Gastrocnemius medialis (tissue), 4 donors: Measurements from ENCODE around the gene SASH1. TPM values are rescaled to one million over a fixed set of nuclear protein-coding genes. Genes with fewer than 3 reads are reported as not detected.

ENCODE experiments used
- ATAC-seq, 2 donors: fragments of 150-250 bp; one replicate each; pipeline ENCODE4 v1.9.1; 2016
- DNase-seq, 2 donors: peaks; one replicate each; pipeline ENCODE4 v3.0.0-alpha.2; 2019
- H3K27ac ChIP-seq, 4 donors: fragments of 200-600 bp; sonication (generic); 1 replicate in 1 of 4; 2 replicates in 3 of 4; pipeline ENCODE4 v1.5.1; 2016 to 2018; ENCODE audit warnings: mild to moderate bottlenecking in 2 of 4, moderate library complexity in 1 of 4
- H3K27me3 ChIP-seq, 3 donors: fragments of 200-600 bp; sonication (generic) in 2 of 3; 1 replicate in 1 of 3; 2 replicates in 2 of 3; pipeline versions ENCODE4 v1.5.1 to v1.6.0; 2016 to 2019; ENCODE audit warnings: mild to moderate bottlenecking in 1 of 3, moderate library complexity in 1 of 3
- H3K36me3 ChIP-seq, 2 donors: fragments of 200-600 bp; sonication (generic) in 1 of 2; one replicate each; pipeline ENCODE4 v1.5.1; 2017 to 2018
- H3K4me1 ChIP-seq, 2 donors: fragments of 200-600 bp; sonication (generic) in 1 of 2; one replicate each; pipeline ENCODE4 v1.5.1; 2016 to 2017; ENCODE audit warnings: mild to moderate bottlenecking in 2 of 2
- H3K4me3 ChIP-seq, 4 donors: fragments of 200-600 bp; sonication (generic) in 3 of 4; 1 replicate in 1 of 4; 2 replicates in 3 of 4; pipeline ENCODE4 v1.5.1; 2016 to 2019; ENCODE audit warnings: mild to moderate bottlenecking in 2 of 4
- H3K9me3 ChIP-seq, 3 donors: fragments of 200-600 bp; sonication (generic) in 2 of 3; 1 replicate in 1 of 3; 2 replicates in 2 of 3; pipeline ENCODE4 v1.5.1; 2016 to 2019
- POLR2A ChIP-seq, 2 donors: fragments of 450-650 bp; IDR thresholded peaks; one replicate each; pipeline ENCODE4 v1.6.1; 2017; ENCODE audit warnings: antibody characterized with exemption in 2 of 2, mild to moderate bottlenecking in 2 of 2, moderate library complexity in 2 of 2
- in situ Hi-C, 4 donors: fragments of 200-750 bp; cut with MboI; loops; one replicate each; pipeline versions ENCODE4 v1.15.0 to v1.8.0; 2017; ENCODE audit warnings: low sequenced_read_pairs in 4 of 4
- intact Hi-C: fragments of 100-400 bp; cut with DNase I; formaldehyde crosslinking; loops from one replicate; pipeline ENCODE4 v1.15.1; 2023; ENCODE audit warnings: low total_unique reads
- total RNA-seq, 4 donors: library from RNA; depleted of rRNA; stranded (reverse); fragments of >200 nt; gene quantifications; one replicate each; pipeline versions ENCODE4 v1.1.0 to v1.2.3, GENCODE V29; 2016
- TF ChIP-seq, protein P1 (sequence below), 5 experiments: fragments of 450-650 bp in 3 of 5; fragments of 200-600 bp in 2 of 5; sonication (generic) in 2 of 5; IDR thresholded peaks in 4 of 5; conservative IDR thresholded peaks in 1 of 5; 1 replicate in 4 of 5; 2 replicates in 1 of 5; pipeline ENCODE4 v1.5.1; 2016 to 2019; ENCODE audit warnings: antibody characterized with exemption in 5 of 5, mild to moderate bottlenecking in 3 of 5, moderate library complexity in 3 of 5

Gene SASH1
- total RNA-seq, 4 donors from 2014 or later, result 28.2 to 42.4 (median 35.4) TPM

GRCh38 chr6:148401571-148401970 lies 58.9 kb downstream of the SASH1 start:
- peaks cover 10 to 30% of the 10 kb centered on the region in 2 donors for H3K4me1 ChIP-seq
- no peak overlapping the region for H3K4me3 ChIP-seq
- intact Hi-C loops, result no loop called here
- in situ Hi-C loops, result no loop called here
- TF ChIP-seq, protein P1, sequence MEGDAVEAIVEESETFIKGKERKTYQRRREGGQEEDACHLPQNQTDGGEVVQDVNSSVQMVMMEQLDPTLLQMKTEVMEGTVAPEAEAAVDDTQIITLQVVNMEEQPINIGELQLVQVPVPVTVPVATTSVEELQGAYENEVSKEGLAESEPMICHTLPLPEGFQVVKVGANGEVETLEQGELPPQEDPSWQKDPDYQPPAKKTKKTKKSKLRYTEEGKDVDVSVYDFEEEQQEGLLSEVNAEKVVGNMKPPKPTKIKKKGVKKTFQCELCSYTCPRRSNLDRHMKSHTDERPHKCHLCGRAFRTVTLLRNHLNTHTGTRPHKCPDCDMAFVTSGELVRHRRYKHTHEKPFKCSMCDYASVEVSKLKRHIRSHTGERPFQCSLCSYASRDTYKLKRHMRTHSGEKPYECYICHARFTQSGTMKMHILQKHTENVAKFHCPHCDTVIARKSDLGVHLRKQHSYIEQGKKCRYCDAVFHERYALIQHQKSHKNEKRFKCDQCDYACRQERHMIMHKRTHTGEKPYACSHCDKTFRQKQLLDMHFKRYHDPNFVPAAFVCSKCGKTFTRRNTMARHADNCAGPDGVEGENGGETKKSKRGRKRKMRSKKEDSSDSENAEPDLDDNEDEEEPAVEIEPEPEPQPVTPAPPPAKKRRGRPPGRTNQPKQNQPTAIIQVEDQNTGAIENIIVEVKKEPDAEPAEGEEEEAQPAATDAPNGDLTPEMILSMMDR (IDR thresholded peaks at IDR 0.05 in 4 of 5, conservative IDR thresholded peaks at IDR 0.05 in 1 of 5), result no peak
- no peak for TF ChIP-seq POLR2A (IDR thresholded peaks at IDR 0.05)
- peak overlapping the region; percentile 36 to 77 (median 46) for H3K27ac ChIP-seq
- ATAC-seq (peak; percentile 30 to 40), DNase-seq (no peak)
- no peaks in the 10 kb centered on the region for H3K9me3 ChIP-seq
- no peaks in the 10 kb centered on the region for H3K36me3 ChIP-seq
- no peaks in the 10 kb centered on the region for H3K27me3 ChIP-seq

- TF ChIP-seq, protein P1 (IDR thresholded peaks at IDR 0.05 in 4 of 5, conservative IDR thresholded peaks at IDR 0.05 in 1 of 5), result no peak
- TF ChIP-seq POLR2A (IDR thresholded peaks at IDR 0.05), result no peak
- ATAC-seq (no peak), DNase-seq (no peak)
- peaks cover 10 to 27% of the 10 kb centered on the region in 2 donors for H3K4me1 ChIP-seq
- intact Hi-C loops, result no loop called here
- no peaks in the 10 kb centered on the region for H3K36me3 ChIP-seq
- peak overlapping the region in 3 of 4 donors; percentile 49 to 69 (median 65) for H3K27ac ChIP-seq
- H3K9me3 ChIP-seq, result no peaks in the 10 kb centered on the region
- no peaks in the 10 kb centered on the region for H3K27me3 ChIP-seq
- H3K4me3 ChIP-seq, result no peak overlapping the region
- in situ Hi-C loops, result no loop called here
These were observed 61.9 kb downstream of the SASH1 start for GRCh38 chr6:148404456-148405054.

DNA sequence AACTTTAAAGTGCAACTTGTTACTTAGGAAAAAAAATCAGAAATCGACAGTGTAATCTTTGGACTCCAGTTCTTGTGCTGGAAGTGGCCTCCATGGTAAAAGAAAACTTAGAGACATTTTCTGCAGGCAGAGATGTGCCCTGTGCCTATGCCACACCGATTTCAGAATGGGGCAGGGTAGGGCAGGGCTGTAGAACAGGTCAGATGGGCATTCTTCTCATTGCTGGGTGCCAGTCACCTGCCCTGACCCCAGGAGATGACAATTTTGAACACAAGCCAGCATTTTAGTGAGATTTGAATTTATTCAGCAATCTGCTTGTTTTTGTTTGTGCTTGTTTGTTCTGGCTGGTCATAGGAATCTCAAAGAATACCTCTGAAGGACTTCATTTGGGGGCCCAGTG lies 63.3 kb downstream of the SASH1 start:
- no peaks in the 10 kb centered on the region for H3K36me3 ChIP-seq
- DNase-seq (no peak), ATAC-seq (no peak)
- no peak for TF ChIP-seq POLR2A (IDR thresholded peaks at IDR 0.05)
- TF ChIP-seq, protein P1 (IDR thresholded peaks at IDR 0.05 in 4 of 5, conservative IDR thresholded peaks at IDR 0.05 in 1 of 5), result no peak
- H3K9me3 ChIP-seq, result no peaks in the 10 kb centered on the region
- no peak overlapping the region for H3K4me3 ChIP-seq
- peak overlapping the region; percentile 49 to 70 (median 67) for H3K27ac ChIP-seq
- peaks cover 10 to 22% of the 10 kb centered on the region in 2 donors for H3K4me1 ChIP-seq
- in situ Hi-C loops (no loop called here), intact Hi-C loops (no loop called here)
- no peaks in the 10 kb centered on the region for H3K27me3 ChIP-seq

DNA sequence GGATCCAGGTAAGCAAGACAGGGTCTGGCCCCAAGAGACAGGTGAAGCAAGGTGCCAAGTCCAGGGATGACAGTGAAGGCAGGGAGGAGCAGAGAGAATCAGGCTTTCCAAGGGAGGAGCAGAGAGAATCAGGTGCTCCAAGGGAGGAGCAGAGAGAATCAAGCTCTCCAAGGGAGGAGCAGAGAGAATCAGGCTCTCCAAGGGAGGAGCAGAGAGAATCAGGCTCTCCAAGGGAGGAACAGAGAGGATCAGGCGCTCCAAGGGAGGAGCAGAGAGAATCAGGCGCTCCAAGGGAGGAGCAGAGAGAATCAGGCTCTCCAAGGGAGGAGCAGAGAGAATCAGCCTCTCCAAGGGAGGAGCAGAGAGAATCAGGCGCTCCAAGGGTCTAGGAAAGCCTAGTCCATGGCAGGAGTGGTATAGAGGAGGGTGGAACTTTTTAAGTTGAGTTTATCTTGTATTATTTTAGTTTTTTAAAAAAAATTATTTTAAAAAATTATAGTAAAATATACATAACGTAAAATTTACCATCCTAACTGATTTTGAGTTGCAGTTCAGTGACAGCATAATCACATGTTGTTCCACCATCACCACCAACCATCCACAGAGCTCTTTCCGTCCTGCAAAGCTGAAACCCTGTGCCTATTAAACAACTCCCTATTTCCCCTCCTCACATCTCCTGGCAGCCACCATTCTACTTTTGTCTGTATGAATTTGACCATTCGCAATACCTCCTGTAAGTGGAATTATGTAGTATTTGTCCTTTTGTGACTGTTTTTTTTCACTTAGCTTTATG lies 64.1 kb downstream of the SASH1 start:
- in situ Hi-C loops, result no loop called here

More for the DNA sequence above, 64.1 kb downstream of the SASH1 start:
- H3K36me3 ChIP-seq, result no peaks in the 10 kb centered on the region
- TF ChIP-seq, protein P1 (IDR thresholded peaks at IDR 0.05 in 4 of 5, conservative IDR thresholded peaks at IDR 0.05 in 1 of 5), result no peak
- TF ChIP-seq POLR2A (IDR thresholded peaks at IDR 0.05), result peak in 1 of 2 donors; percentile 11
- DNase-seq, result no peak
- ATAC-seq, result peak in 1 of 2 donors; percentile 24
- H3K4me1 ChIP-seq, result peaks cover 10 to 17% of the 10 kb centered on the region in 2 donors
- H3K9me3 ChIP-seq, result no peaks in the 10 kb centered on the region
- intact Hi-C loops, result no loop called here
- H3K27ac ChIP-seq, result peak overlapping the region; percentile 49 to 70 (median 67)
- no peak overlapping the region for H3K4me3 ChIP-seq
- no peaks in the 10 kb centered on the region for H3K27me3 ChIP-seq
